Transverse colon (tissue), 4 donors: ENCODE measurements around the gene INTS3. TPM values are rescaled to one million over a fixed set of nuclear protein-coding genes. Genes with fewer than 3 reads are reported as not detected.

Experiments
- DNase-seq: peaks from one replicate; pipeline ENCODE4 v3.0.0-alpha.2; 2019
- H3K27ac ChIP-seq, 4 donors: fragments of 200-600 bp; sonication (generic); 2 replicates each; pipeline ENCODE4 v1.5.1; 2016 to 2018; ENCODE audit warnings: inconsistent platforms in 4 of 4
- H3K27me3 ChIP-seq: fragments of 200-600 bp; sonication (generic); 2 replicates; pipeline ENCODE4 v1.5.1; 2017; ENCODE audit warnings: inconsistent platforms
- H3K36me3 ChIP-seq, 4 donors: fragments of 200-600 bp; sonication (generic); 2 replicates each; pipeline ENCODE4 v1.5.1; 2017 to 2019; ENCODE audit warnings: inconsistent platforms in 4 of 4
- H3K4me1 ChIP-seq, 4 donors: fragments of 200-600 bp; sonication (generic); 2 replicates each; pipeline ENCODE4 v1.5.1; 2017 to 2020; ENCODE audit warnings: inconsistent platforms in 4 of 4
- H3K4me3 ChIP-seq, 4 donors: fragments of 200-600 bp; sonication (generic); 1 replicate in 1 of 4; 2 replicates in 3 of 4; pipeline versions ENCODE4 v1.5.1 to v1.6.1; 2017 to 2019; ENCODE audit warnings: inconsistent platforms in 4 of 4
- H3K9me3 ChIP-seq, 2 donors: fragments of 200-600 bp; sonication (generic); 2 replicates each; pipeline ENCODE4 v1.5.1; 2017 to 2019; ENCODE audit warnings: inconsistent platforms in 2 of 2
- CTCF ChIP-seq, 5 experiments: fragments of 200-600 bp in 3 of 5; fragments of 450-650 bp in 2 of 5; sonication (generic) in 3 of 5; IDR thresholded peaks; 1 replicate in 2 of 5; 2 replicates in 3 of 5; pipeline ENCODE4 v1.5.1; 2016 to 2017; ENCODE audit warnings: antibody characterized with exemption in 5 of 5, inconsistent platforms in 3 of 5, mild to moderate bottlenecking in 2 of 5, moderate library complexity in 1 of 5
- EP300 ChIP-seq: sonication (generic); formaldehyde crosslinking; IDR thresholded peaks from one replicate; pipeline ENCODE4 v1.6.1; 2017; ENCODE audit warnings: antibody characterized with exemption, low read depth
- POLR2A ChIP-seq: fragments of 450-650 bp; IDR thresholded peaks from one replicate; pipeline ENCODE4 v1.6.1; 2016; ENCODE audit warnings: antibody characterized with exemption, mild to moderate bottlenecking, moderate library complexity
- POLR2AphosphoS5 ChIP-seq, 3 donors: sonication (generic); formaldehyde crosslinking; IDR thresholded peaks; one replicate each; pipeline ENCODE4 v1.6.1; 2016; ENCODE audit warnings: antibody characterized with exemption in 3 of 3
- WGBS, 2 donors: methylation state at CpG; one replicate each; pipeline ENCODE4 v1.1.5; 2018; ENCODE audit warnings: low coverage in 1 of 2; 5-methylcytosine and 5-hydroxymethylcytosine counted together
- in situ Hi-C, 4 donors: fragments of 200-750 bp; cut with MboI; loops; one replicate each; pipeline versions ENCODE4 v1.15.0 to v1.15.1; 2017; ENCODE audit warnings: low sequenced_read_pairs in 3 of 4, low pct_ligation_motif_present in 1 of 4, low pct_unique_long_range_greater_than_20kb in 1 of 4
- intact Hi-C: fragments of 100-400 bp; cut with DNase I; formaldehyde crosslinking; loops from one replicate; pipeline ENCODE4 v1.15.1; 2023; ENCODE audit warnings: low total_unique reads
- total RNA-seq, 4 donors: library from RNA; depleted of rRNA; stranded (reverse); fragments of >200 nt; gene quantifications; one replicate each; pipeline ENCODE4 v1.1.0, GENCODE V29; 2016

INTS3 gene
- total RNA-seq, 4 donors from 2014 or later = 26.1 to 35.6 (median 28.0) TPM

GRCh38 chr1:153776352-153776751 lies 48.5 kb downstream of the INTS3 start:
- intact Hi-C loops (no loop called here), in situ Hi-C loops (loop anchor here in 1 of 4 donors (10.0 kb wide), 1 partner anchor 102 kb away; the partner anchor contains the start of genes ILF2 and NPR1)
- peaks cover 0 to 10% (median 0%) of the 10 kb centered on the region in 4 donors for H3K36me3 ChIP-seq
- peak overlapping the region; percentile 51 to 92 (median 86) for H3K4me3 ChIP-seq
- peaks cover 12 to 32% (median 22%) of the 10 kb centered on the region in 4 donors for H3K4me1 ChIP-seq
- no peaks in the 10 kb centered on the region for H3K27me3 ChIP-seq
- no peak for DNase-seq
- peak overlapping the region; percentile 86 to 97 (median 92) for H3K27ac ChIP-seq
- 67% methylated on average over 10 of the region's 10 CpGs; no CpG with 5 or more reads in 1 of the 2 donors for WGBS, 2 donors
- no peaks in the 10 kb centered on the region for H3K9me3 ChIP-seq
- TF ChIP-seq EP300 (no peak), POLR2AphosphoS5 (IDR thresholded peaks at IDR 0.05) (no peak), POLR2A (no peak), CTCF (IDR thresholded peaks at IDR 0.05) (no peak)

DNA sequence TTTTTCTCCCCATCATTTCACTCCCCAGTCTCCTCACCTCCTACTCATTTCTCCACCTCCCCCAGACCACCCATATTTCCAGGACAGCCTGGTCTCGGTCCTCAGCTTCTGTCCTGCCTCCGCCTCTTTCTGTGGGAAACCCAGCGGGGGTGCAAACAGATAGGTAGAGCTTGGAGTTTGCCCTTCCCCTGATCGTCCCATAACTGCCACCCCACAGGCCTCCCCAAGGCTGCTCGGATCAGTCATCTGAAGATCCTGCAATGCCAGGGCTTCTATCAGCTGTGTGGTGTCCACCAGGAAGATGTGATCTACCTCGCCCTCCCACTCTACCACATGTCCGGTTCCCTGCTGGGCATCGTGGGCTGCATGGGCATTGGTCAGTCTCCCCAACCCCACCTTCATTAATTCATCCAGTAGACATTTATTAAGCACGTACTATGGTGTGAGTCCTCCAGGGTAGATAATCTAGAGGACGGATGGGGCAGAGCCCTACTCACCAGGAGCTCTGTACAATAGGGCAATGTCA lies 49.1 kb downstream of the INTS3 start:
- H3K4me1 ChIP-seq = peaks cover 12 to 32% (median 22%) of the 10 kb centered on the region in 4 donors
- WGBS, 2 donors = 88 to 93% methylated on average over 3 to 10 of the region's 10 CpGs
- intact Hi-C loops (no loop called here), in situ Hi-C loops (loop anchor here in 1 of 4 donors (10.0 kb wide), 1 partner anchor 102 kb away; the partner anchor contains the start of genes ILF2 and NPR1)
- DNase-seq = no peak
- peaks cover 0 to 10% (median 0%) of the 10 kb centered on the region in 4 donors for H3K36me3 ChIP-seq
- H3K27me3 ChIP-seq = no peaks in the 10 kb centered on the region
- H3K9me3 ChIP-seq = no peaks in the 10 kb centered on the region
- no peak overlapping the region for H3K27ac ChIP-seq
- H3K4me3 ChIP-seq = no peak overlapping the region
- TF ChIP-seq POLR2AphosphoS5 (IDR thresholded peaks at IDR 0.05) (no peak), EP300 (no peak), CTCF (IDR thresholded peaks at IDR 0.05) (no peak), POLR2A (no peak)

DNA sequence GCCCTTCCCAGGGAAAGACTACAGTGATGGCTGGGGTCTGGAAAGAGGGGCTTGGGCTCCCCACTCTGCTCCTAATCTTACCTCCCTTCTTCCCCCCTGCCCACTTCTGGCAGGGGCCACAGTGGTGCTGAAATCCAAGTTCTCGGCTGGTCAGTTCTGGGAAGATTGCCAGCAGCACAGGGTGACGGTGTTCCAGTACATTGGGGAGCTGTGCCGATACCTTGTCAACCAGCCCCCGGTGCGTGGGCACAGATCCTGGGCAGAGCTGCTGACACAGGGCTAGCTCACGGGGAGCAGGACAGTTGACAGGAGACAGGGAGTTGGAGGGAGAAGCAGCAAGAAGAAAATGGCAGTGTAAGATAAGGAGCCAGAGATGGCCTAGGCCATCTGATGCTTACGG lies 49.8 kb downstream of the INTS3 start:
- Histone ChIP-seq H3K9me3 (no peaks in the 10 kb centered on the region), H3K27me3 (no peaks in the 10 kb centered on the region), H3K4me1 (peaks cover 14 to 34% (median 23%) of the 10 kb centered on the region in 4 donors), H3K36me3 (peaks cover 0 to 8% (median 0%) of the 10 kb centered on the region in 4 donors), H3K27ac (no peak overlapping the region), H3K4me3 (no peak overlapping the region)
- no peak for TF ChIP-seq EP300
- TF ChIP-seq CTCF (IDR thresholded peaks at IDR 0.05) = no peak
- TF ChIP-seq POLR2A = no peak
- TF ChIP-seq POLR2AphosphoS5 (IDR thresholded peaks at IDR 0.05) = no peak
- in situ Hi-C loops (loop anchor here in 1 of 4 donors (10.0 kb wide), 1 partner anchor 103 kb away; the partner anchor contains the start of genes ILF2 and NPR1), intact Hi-C loops (no loop called here)
- no peak for DNase-seq
- WGBS, 2 donors = 94% methylated on average over 7 of the region's 7 CpGs; no CpG with 5 or more reads in 1 of the 2 donors

DNA sequence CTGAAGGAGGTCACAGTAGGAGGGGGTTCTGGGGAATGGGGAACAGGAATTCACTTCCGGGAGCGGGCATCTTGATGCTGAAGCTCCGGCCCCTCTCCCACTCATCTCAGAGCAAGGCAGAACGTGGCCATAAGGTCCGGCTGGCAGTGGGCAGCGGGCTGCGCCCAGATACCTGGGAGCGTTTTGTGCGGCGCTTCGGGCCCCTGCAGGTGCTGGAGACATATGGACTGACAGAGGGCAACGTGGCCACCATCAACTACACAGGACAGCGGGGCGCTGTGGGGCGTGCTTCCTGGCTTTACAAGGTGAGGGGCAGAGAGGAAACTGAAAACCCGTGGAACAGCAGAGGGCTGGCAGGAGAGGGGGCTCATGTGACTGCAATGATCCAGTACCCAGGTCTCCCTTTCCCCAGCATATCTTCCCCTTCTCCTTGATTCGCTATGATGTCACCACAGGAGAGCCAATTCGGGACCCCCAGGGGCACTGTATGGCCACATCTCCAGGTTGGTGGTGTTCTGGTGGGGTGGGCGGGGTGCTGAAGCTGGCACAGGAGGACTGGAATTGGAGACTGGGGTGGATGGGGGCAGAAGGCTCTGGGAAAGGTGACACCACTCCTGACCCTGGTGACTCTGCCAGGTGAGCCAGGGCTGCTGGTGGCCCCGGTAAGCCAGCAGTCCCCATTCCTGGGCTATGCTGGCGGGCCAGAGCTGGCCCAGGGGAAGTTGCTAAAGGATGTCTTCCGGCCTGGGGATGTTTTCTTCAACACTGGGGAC lies 50.4 kb downstream of the INTS3 start:
- intact Hi-C loops (no loop called here), in situ Hi-C loops (loop anchor here in 1 of 4 donors (10.0 kb wide), 1 partner anchor 103 kb away; the partner anchor contains the start of genes ILF2 and NPR1)
- H3K4me1 ChIP-seq = peaks cover 19 to 39% (median 27%) of the 10 kb centered on the region in 4 donors
- no peaks in the 10 kb centered on the region for H3K9me3 ChIP-seq
- DNase-seq = no peak
- peaks cover 0 to 2% (median 0%) of the 10 kb centered on the region in 4 donors for H3K36me3 ChIP-seq
- WGBS, 2 donors = 93% methylated on average over 22 of the region's 22 CpGs; no CpG with 5 or more reads in 1 of the 2 donors
- no peak for TF ChIP-seq EP300
- H3K27ac ChIP-seq = no peak overlapping the region
- H3K4me3 ChIP-seq = no peak overlapping the region
- no peaks in the 10 kb centered on the region for H3K27me3 ChIP-seq
